SJSA1 (cell line): Measurements from ENCODE around the gene ASTL. TPM values are rescaled to one million over a fixed set of nuclear protein-coding genes. Genes with fewer than 3 reads are reported as not detected.
"Not testable (repeated sequence)": the region's sequence is repeated elsewhere in the genome, so short reads cannot be mapped to it uniquely, and the experiment has no call there.

Experiments used
- DNase-seq, 2 experiments: peaks; one replicate each; pipeline ENCODE4 v3.0.0-alpha.2; 2015 to 2020; ENCODE audit warnings: low spot score in 2 of 2, low read depth in 1 of 2
- H3K27ac ChIP-seq: fragments of 250-450 bp; sonication (Bioruptor Pico); 2 replicates; pipeline ENCODE4 v1.5.1; 2020; ENCODE audit warnings: mild to moderate bottlenecking, moderate library complexity
- H3K27me3 ChIP-seq: fragments of 250-450 bp; sonication (Bioruptor Pico); replicated peaks from 2 replicates; pipeline ENCODE4 v1.5.1; 2020; ENCODE audit warnings: mild to moderate bottlenecking, moderate library complexity
- H3K36me3 ChIP-seq: fragments of 250-450 bp; sonication (Bioruptor Pico); 2 replicates; pipeline ENCODE4 v1.5.1; 2020; ENCODE audit warnings: mild to moderate bottlenecking
- H3K4me1 ChIP-seq: fragments of 250-450 bp; sonication (Bioruptor Pico); replicated peaks from 2 replicates; pipeline ENCODE4 v1.6.1; 2021; ENCODE audit warnings: mild to moderate bottlenecking
- H3K4me3 ChIP-seq: fragments of 250-450 bp; sonication (Bioruptor Pico); 2 replicates; pipeline ENCODE4 v1.5.1; 2020; ENCODE audit warnings: mild to moderate bottlenecking
- H3K9me3 ChIP-seq: fragments of 250-450 bp; sonication (Bioruptor Pico); replicated peaks from 2 replicates; pipeline ENCODE4 v1.5.1; 2020; ENCODE audit warnings: mild to moderate bottlenecking
- total RNA-seq: library from RNA; depleted of rRNA; stranded (reverse); fragments of >200 nt; shearing (Covaris generic); gene quantifications from 2 replicates; pipeline ENCODE4 v1.2.3, GENCODE V29; 2014

Gene ASTL
- total RNA-seq, 1 experiment from 2014 or later, result not detected

DNA sequence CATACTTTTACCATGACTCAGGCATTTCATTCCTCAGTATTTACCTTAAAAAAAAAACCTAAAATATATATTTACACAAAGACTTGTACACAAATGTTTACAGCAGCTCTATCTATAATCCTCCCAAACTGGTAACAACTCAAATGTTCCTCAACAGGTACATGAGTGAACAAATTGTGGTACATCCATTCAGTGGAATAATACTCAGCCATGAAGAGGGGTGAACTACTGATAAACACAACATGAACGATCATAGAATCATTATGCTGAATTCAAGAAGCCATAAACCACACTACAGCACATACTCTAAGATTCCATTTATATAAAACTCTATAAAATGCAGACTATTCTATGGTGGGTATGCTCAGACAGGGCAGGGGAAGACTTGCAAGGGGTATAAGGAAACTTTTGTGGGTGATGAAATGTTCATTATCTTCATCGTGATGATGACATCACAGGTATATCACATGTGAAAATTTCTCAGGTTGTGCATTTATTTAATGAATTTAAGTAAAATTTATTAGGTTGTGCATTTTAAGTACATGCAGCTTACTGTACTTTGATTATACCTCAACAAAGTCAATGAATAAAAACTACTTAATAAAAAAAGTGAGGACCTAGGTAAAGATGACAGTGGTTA is 31.7 kb upstream of the ASTL start:
- no peak overlapping the region for H3K4me3 ChIP-seq

DNA sequence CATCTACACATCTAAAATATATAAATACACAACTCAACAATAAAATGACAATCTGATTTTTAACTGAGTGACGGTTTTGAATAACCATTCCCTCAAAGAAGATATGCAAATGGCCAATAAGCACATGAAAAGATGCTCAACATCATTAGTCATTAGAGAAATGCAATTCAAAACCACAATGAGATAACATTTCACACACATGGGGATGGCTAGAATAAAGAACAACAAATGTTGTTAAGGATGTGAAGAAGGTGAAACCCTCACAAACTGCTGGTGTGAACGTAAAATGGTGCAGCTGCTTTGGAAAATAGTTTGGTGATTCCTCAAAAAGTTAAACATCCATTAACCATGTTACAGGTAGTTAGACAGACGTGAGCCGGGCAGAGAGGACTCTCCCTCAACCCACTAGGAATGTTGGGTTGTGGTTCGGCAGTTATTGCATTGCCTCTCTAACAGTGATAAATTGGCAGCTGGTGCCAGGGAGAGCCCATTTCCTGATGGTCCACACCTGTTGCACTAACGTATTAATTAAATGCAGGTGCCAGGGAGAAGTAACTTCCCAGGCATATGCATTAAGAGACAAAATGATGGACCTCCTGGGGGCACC is 29.2 kb upstream of the ASTL start:
- no peak overlapping the region for H3K27ac ChIP-seq
- peaks cover 11% of the 10 kb centered on the region for H3K4me1 ChIP-seq
- no peaks in the 10 kb centered on the region for H3K9me3 ChIP-seq
- no peak overlapping the region for H3K4me3 ChIP-seq
- no peaks in the 10 kb centered on the region for H3K36me3 ChIP-seq
- H3K27me3 ChIP-seq, result no peaks in the 10 kb centered on the region
- no peak for DNase-seq

More for the DNA sequence above, 31.7 kb upstream of the ASTL start:
- no peak for DNase-seq
- Histone ChIP-seq H3K27me3 (no peaks in the 10 kb centered on the region), H3K27ac (no peak overlapping the region), H3K36me3 (no peaks in the 10 kb centered on the region), H3K9me3 (no peaks in the 10 kb centered on the region), H3K4me1 (peaks cover 11% of the 10 kb centered on the region)

DNA sequence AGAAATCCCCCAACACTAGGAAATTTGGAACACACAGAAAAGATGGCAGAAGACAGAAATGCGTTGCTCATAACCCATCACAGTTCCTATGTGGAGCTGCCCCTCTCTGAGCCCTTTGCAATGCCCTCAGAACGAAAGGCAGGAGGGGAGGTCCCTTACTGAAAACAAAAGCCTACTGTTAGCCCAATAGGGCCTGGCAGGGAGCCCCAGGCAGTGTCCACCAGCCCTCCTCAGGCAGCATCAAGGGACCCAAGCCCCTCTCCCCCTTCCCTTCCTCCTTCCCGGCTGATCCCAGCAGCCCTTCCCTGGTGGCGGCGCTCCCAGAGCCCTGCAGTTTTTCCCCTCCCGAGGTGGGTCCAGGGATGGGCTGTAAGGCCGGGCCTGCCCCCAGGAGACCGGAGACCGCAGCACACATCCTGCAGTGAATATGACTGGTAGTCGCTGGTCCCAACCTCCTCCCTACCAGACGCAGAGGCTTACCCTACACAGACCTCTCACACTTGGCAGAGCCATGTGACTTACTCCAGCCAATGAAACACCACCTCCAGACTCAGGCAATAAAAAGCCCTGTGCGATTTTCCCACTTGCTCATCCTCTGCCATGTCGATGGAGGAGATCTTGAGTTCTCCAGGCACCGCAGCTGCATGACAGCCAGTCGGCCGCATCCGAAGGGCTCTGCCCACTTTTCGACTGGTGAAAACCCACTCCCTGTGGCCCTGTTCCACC is 26.3 kb upstream of the ASTL start:
- Histone ChIP-seq H3K36me3 (no peaks in the 10 kb centered on the region), H3K4me3 (no peak overlapping the region), H3K27ac (no peak overlapping the region), H3K27me3 (no peaks in the 10 kb centered on the region; the same call in 1 of the 2 replicates), H3K9me3 (no peaks in the 10 kb centered on the region), H3K4me1 (peaks cover 12% of the 10 kb centered on the region; the same call in 1 of the 2 replicates)
- no peak for DNase-seq

DNA sequence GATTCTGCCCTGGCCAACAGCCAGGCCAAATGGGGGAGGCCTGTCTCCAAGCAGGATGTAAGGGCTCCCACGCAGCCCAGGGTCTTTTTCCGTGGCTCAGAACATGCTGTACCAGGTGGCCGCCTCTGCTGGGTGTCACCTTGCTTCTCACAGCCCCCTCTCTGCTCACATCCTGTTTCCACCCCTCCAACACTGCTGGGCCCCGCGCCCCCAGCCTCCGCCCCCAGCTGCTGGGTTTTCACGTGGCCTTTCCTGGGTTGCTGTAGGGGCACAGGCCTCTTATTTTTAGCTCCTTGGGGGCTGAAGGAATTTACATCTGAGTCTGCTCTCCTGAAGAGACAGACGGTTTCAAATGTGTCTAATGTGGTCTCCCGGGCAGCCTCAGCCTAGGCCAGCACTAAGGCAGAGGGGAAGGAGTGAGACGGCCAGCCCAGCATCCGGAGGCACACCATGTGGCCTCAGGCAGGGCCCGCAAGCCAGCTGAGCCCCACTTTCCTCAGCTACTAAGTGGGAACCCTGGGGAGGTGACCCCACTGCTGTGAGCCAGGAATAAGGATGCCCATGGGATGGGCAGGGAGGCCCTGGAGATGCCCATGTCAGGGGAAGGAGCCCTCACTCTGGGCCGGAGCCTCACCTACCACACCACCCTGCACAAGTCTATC is 25.6 kb upstream of the ASTL start:
- H3K36me3 ChIP-seq, result no peaks in the 10 kb centered on the region
- no peak overlapping the region for H3K27ac ChIP-seq
- no peak overlapping the region for H3K4me3 ChIP-seq
- no peaks in the 10 kb centered on the region; the same call in 1 of the 2 replicates for H3K27me3 ChIP-seq
- DNase-seq, result no peak
- no peaks in the 10 kb centered on the region for H3K9me3 ChIP-seq
- H3K4me1 ChIP-seq, result 0 out of 2 replicates have a peak, but pooled peaks cover 6% of the 10 kb centered on the region

DNA sequence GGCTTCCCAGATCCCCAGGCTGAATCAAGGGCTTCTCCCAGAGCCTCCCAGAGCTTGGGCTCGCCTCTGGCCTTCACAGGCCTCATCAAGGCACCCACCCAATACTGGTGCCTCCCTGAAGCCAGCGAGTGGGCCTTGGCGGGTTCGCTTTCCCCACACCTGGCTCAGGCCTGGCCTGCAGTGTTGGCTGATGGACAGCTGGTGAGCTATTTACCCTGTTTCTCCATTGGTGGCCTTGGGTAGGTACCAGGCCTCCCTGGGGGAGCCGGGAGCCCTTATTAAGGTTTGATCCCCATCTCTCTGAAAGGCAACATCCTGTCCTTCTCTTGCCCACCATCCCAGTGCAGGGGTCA is 25.1 kb upstream of the ASTL start:
- no peaks in the 10 kb centered on the region; the same call in 1 of the 2 replicates for H3K27me3 ChIP-seq
- H3K4me3 ChIP-seq, result no peak overlapping the region
- no peak overlapping the region for H3K27ac ChIP-seq
- no peaks in the 10 kb centered on the region for H3K9me3 ChIP-seq
- H3K4me1 ChIP-seq, result 0 out of 2 replicates have a peak, but pooled peaks cover 5% of the 10 kb centered on the region
- DNase-seq, result no peak
- H3K36me3 ChIP-seq, result no peaks in the 10 kb centered on the region

DNA sequence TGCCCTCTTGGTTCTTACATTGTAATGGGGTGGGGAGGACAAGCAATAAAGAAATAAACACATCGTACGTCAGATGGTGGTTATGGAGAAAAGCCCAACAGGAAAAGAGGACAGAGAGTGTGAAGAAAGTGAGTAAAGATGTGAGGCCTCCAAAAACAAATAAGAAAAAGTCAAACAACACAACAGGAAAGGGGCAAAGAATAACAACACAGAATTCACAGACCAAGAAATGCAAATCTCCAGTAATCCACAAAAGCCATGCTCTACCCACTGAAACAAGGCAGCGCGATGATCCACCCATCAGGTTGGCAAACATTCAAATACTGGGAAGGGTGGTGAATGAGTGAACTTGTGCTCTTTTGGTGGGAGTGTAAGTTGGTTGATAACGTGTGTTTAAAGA is 23.6 kb upstream of the ASTL start:
- no peak for DNase-seq
- no peaks in the 10 kb centered on the region for H3K9me3 ChIP-seq
- no peaks in the 10 kb centered on the region for H3K36me3 ChIP-seq
- H3K27ac ChIP-seq, result no peak overlapping the region
- no peak overlapping the region for H3K4me3 ChIP-seq
- peaks cover 3% of the 10 kb centered on the region; the same call in 1 of the 2 replicates for H3K27me3 ChIP-seq
- 0 out of 2 replicates have a peak, but pooled peaks cover 5% of the 10 kb centered on the region for H3K4me1 ChIP-seq

DNA sequence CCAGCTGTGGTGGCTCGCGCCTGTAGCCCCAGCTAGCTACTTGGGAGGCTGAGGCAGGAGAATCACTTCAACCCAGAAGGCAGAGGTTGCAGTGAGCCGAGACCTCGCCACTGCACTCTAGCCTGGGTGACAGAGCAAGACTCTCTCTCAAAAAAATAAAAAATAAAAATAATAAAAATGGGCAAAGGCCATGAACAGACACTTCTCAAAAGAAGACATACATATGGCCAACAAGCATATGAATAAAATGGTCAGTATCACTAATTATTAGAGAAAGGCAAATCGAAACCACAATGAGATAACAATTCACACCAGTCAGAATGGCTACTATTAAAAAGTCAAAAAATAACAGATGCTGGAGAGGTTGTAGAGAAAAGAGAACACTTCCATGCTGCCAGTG is 22.1 kb upstream of the ASTL start:
- H3K4me3 ChIP-seq, H3K27ac ChIP-seq, H3K4me1 ChIP-seq: not testable (repeated sequence)

DNA sequence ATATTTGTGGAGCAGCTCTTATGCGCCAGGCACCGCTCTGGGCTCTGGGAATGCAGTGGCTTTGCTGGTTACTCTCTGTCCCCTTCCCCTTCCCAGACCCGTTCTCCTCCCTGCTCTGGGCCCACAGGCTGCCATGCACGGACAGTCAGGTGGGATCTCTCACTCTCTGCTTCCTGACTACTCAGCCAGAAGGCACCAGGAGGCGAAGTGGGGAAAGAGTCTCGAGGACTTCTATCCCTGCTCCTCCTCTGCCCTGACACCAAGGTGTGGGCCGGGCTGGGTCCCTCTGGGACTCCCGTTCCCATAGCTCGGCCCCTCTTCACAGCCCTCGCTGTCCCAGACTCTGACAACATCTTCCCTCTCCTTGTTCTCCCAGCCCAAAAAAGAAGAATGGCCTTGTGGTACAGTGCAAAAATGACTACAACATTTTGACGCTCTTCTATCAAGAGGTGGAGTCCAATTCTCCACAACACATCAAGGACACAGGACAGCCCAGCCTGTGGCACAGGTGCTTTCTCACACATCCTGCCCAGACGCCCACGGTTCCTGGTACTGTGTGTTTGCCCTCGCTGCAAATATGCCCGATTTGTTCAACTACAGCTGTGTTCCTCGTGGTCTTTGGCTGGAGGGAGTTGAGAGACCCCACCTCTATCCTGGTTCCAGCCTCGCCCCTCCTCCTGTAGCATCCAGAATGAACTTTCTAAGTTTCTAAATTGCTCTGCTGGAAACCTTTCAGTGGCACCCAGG is 21.0 kb upstream of the ASTL start:
- 0 out of 2 replicates have a peak, but pooled peaks cover 5% of the 10 kb centered on the region for H3K4me1 ChIP-seq
- no peak overlapping the region for H3K4me3 ChIP-seq
- no peaks in the 10 kb centered on the region for H3K9me3 ChIP-seq
- no peaks in the 10 kb centered on the region for H3K36me3 ChIP-seq
- no peak for DNase-seq
- H3K27ac ChIP-seq, result no peak overlapping the region
- H3K27me3 ChIP-seq, result peaks cover 3% of the 10 kb centered on the region; the same call in 1 of the 2 replicates

More for the DNA sequence above, 22.1 kb upstream of the ASTL start:
- H3K27me3 ChIP-seq, H3K9me3 ChIP-seq, H3K36me3 ChIP-seq, DNase-seq: not testable (repeated sequence)

DNA sequence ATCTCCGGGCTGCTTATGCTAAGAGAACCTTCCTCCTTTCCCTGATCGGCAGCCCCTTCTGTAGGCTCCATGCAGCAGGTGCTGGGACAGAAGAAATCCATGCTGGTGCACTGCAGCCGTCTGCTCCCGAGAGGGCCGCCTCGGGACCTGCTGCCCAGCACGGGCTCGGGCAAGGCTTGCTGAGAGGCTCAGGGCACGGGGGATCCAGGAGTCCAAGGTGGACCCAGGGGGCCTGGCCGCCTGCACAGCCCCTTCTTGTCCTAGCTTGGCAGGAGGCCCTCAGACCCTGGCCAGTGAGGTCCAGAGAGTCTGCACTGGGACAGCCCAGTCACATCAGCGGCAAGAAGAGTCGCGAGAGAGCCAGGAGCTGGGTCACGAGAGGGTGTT is 20.2 kb upstream of the ASTL start:
- H3K27ac ChIP-seq, result no peak overlapping the region
- no peak overlapping the region for H3K4me3 ChIP-seq
- H3K36me3 ChIP-seq, result no peaks in the 10 kb centered on the region
- H3K27me3 ChIP-seq, result peaks cover 3% of the 10 kb centered on the region; the same call in 1 of the 2 replicates
- DNase-seq, result peak in 1 of 2 experiments; percentile 36
- 0 out of 2 replicates have a peak, but pooled peaks cover 5% of the 10 kb centered on the region for H3K4me1 ChIP-seq
- no peaks in the 10 kb centered on the region for H3K9me3 ChIP-seq

DNA sequence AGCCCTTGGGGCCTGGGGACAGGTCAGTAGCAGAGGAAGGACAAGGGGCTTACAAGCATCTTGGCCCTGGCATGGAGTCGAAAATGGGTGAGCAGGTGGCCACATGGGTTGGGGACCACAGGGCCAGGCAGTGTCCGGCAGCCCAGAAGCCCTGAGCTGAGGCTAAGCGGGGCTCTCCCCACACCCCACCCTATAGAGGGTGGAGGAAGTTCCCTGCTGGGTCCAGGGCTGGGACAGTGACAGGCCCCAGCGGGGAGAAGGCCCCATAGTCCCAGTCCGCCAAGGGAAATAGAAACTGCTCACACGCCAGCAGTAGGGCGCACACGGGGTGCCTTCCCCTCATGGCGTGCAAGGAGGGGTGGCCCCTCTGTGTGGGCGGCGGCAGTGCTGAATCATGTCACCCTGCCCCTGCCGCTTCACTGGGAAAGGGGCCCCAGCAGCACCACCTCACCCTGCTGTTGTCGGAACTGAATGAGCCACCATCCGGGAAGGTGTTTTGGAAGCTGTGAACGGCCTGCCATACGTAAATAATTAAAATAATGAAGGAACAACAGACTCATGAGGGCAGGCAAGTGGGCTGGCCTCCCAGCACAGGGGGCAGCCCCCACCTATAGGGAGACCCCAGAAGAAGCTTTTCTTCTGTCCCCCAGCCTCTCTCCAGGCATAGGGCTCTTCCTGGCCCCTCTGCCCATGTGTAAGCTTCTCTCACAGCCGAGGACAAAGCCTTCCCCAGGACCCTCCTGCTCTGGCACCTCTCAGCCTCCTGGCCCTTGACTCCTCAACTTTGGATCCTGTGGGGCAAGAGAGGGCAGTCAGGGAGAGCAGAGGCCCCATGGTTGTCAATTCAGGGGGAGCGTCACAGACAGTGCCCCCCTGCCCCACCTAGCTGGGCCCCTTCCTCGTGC is 19.6 kb upstream of the ASTL start:
- no peaks in the 10 kb centered on the region for H3K9me3 ChIP-seq
- H3K36me3 ChIP-seq, result no peaks in the 10 kb centered on the region
- DNase-seq, result peak in 1 of 2 experiments; percentile 25
- H3K4me3 ChIP-seq, result no peak overlapping the region
- no peak overlapping the region for H3K27ac ChIP-seq
- H3K27me3 ChIP-seq, result peaks cover 3% of the 10 kb centered on the region; the same call in 1 of the 2 replicates
- H3K4me1 ChIP-seq, result 0 out of 2 replicates have a peak, but pooled peaks cover 5% of the 10 kb centered on the region

DNA sequence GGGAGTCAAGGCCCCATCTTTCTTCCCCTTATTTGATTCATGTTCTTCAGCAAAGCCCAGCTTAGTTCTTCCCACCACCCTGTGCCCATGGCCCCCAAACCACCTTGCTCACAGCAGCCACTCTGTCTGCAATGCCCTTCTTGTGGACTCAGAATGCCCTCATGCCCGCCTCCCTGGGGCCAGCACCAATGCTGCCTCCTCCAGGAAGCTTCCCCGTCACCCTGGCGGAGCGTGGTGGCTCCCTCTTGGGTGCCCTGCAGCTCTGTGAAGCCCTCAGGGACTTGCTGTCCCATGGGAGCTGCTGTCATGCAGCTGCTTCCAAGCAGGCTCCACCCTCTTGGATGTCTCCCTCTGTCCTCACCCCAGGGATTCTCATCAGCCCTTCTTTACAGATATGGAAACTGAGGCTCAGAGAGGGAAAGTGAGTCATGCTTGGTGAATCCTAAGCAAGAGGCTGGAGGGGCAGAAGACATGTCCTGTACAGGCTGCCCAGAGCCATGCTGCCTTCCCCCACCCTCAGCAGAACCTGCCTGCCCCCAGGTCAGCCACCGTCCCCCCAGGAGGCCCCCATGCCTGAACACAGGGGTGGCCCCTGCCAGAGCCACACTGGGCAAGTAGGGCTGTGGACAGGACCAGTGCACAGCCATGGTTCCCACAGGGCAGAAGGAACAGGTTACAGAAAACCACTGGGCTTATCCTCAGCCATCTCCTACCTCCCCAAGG is 18.8 kb upstream of the ASTL start:
- no peak overlapping the region for H3K27ac ChIP-seq
- H3K4me3 ChIP-seq, result no peak overlapping the region
- no peak for DNase-seq
- H3K27me3 ChIP-seq, result peaks cover 3% of the 10 kb centered on the region; the same call in 1 of the 2 replicates
- 0 out of 2 replicates have a peak, but pooled peaks cover 5% of the 10 kb centered on the region for H3K4me1 ChIP-seq
- no peaks in the 10 kb centered on the region for H3K9me3 ChIP-seq
- no peaks in the 10 kb centered on the region for H3K36me3 ChIP-seq
